HFFc6 (cell line): ENCODE data around the gene ABCD3. TPM values are rescaled to one million over a fixed set of nuclear protein-coding genes. Genes with fewer than 3 reads are reported as not detected.

Experiments used
- DNase-seq: peaks from one replicate; pipeline ENCODE4 v3.0.0-alpha.2; 2018
- H3K27ac Mint-ChIP-seq: 2 replicates; pipeline ENCODE4 v1.8.0; 2020; ENCODE audit warnings: mild to moderate bottlenecking, mixed read lengths
- H3K27me3 Mint-ChIP-seq: 2 replicates; pipeline ENCODE4 v1.8.0; 2021; ENCODE audit warnings: mild to moderate bottlenecking, moderate library complexity, mixed read lengths; ENCODE audit not compliant: insufficient read depth
- H3K36me3 Mint-ChIP-seq: 2 replicates; pipeline ENCODE4 v1.8.0; 2021; ENCODE audit warnings: low read depth, mixed read lengths
- H3K4me1 Mint-ChIP-seq: 2 replicates; pipeline ENCODE4 v1.8.0; 2020; ENCODE audit warnings: low read depth, mixed read lengths
- H3K4me3 Mint-ChIP-seq: 2 replicates; pipeline ENCODE4 v1.8.0; 2020; ENCODE audit warnings: mild to moderate bottlenecking, moderate library complexity, mixed read lengths
- H3K9me3 Mint-ChIP-seq: 2 replicates; pipeline ENCODE4 v1.8.0; 2020; ENCODE audit warnings: mild to moderate bottlenecking, mixed read lengths
- CTCF ChIP-seq: fragments of 200-600 bp; sonication (generic); IDR thresholded peaks from 2 replicates; pipeline ENCODE4 v1.5.0; 2021; ENCODE audit warnings: antibody characterized with exemption, mild to moderate bottlenecking
- total RNA-seq, 6 experiments: library from RNA; stranded (reverse); fragmentation: NEBNext Ultra II Directional; extraction: Animal tissue kit (Norgen Biotek cat#: 25700); gene quantifications; 2 replicates in 1 of 6; 3 replicates in 5 of 6; pipeline ENCODE4 v1.2.3, GENCODE V29; 2021

ABCD3 gene
- total RNA-seq, 6 experiments from 2014 or later = 43.2 to 49.0 (median 46.3) TPM

GRCh38 chr1:94401206-94401605 lies 17.0 kb upstream of the ABCD3 start:
- Mint-ChIP-seq H3K4me1 (no peaks in the 10 kb centered on the region), H3K27ac (no peak overlapping the region)

GRCh38 chr1:94406446-94406845 lies 11.7 kb upstream of the ABCD3 start:
- no peaks in the 10 kb centered on the region for H3K4me1 Mint-ChIP-seq
- H3K27ac Mint-ChIP-seq = no peak overlapping the region
- no peak for DNase-seq
- H3K27me3 Mint-ChIP-seq = peaks cover 21% of the 10 kb centered on the region
- H3K36me3 Mint-ChIP-seq = no peaks in the 10 kb centered on the region
- no peak for TF ChIP-seq CTCF
- no peak overlapping the region for H3K4me3 Mint-ChIP-seq
- H3K9me3 Mint-ChIP-seq = no peaks in the 10 kb centered on the region

More at GRCh38 chr1:94401206-94401605, 17.0 kb upstream of the ABCD3 start:
- no peak for TF ChIP-seq CTCF
- Mint-ChIP-seq H3K4me3 (no peak overlapping the region), H3K9me3 (no peaks in the 10 kb centered on the region), H3K36me3 (no peaks in the 10 kb centered on the region), H3K27me3 (peaks cover 16% of the 10 kb centered on the region; the same call in 1 of the 2 replicates)
- no peak for DNase-seq

- no peaks in the 10 kb centered on the region for H3K36me3 Mint-ChIP-seq
- peaks cover 16% of the 10 kb centered on the region for H3K27me3 Mint-ChIP-seq
- no peaks in the 10 kb centered on the region for H3K4me1 Mint-ChIP-seq
- TF ChIP-seq CTCF = no peak
- no peak for DNase-seq
- H3K4me3 Mint-ChIP-seq = no peak overlapping the region
- no peak overlapping the region for H3K27ac Mint-ChIP-seq
- H3K9me3 Mint-ChIP-seq = no peaks in the 10 kb centered on the region
Observed at GRCh38 chr1:94408104-94408830, 9.9 kb upstream of the ABCD3 start.

GRCh38 chr1:94411237-94411636 lies 7.0 kb upstream of the ABCD3 start:
- Mint-ChIP-seq H3K36me3 (no peaks in the 10 kb centered on the region), H3K4me1 (no peaks in the 10 kb centered on the region), H3K4me3 (no peak overlapping the region), H3K27me3 (peaks cover 14% of the 10 kb centered on the region), H3K27ac (no peak overlapping the region), H3K9me3 (no peaks in the 10 kb centered on the region)
- no peak for TF ChIP-seq CTCF
- DNase-seq = no peak

GRCh38 chr1:94413311-94413710 lies 4.9 kb upstream of the ABCD3 start:
- Mint-ChIP-seq H3K9me3 (no peaks in the 10 kb centered on the region), H3K27me3 (peaks cover 7% of the 10 kb centered on the region), H3K27ac (no peak overlapping the region), H3K4me3 (no peak overlapping the region), H3K36me3 (no peaks in the 10 kb centered on the region), H3K4me1 (no peaks in the 10 kb centered on the region)
- no peak for DNase-seq
- no peak for TF ChIP-seq CTCF
